Kidney epithelial cell (primary cell): ENCODE measurements around the gene FRMD3. TPM values are rescaled to one million over a fixed set of nuclear protein-coding genes. Genes with fewer than 3 reads are reported as not detected.

Source experiments
- DNase-seq: peaks from one replicate; pipeline ENCODE4 v3.0.0-alpha.2; 2010; ENCODE audit warnings: low read depth
- H3K27me3 ChIP-seq: 2 replicates; pipeline ENCODE4 v1.6.0; 2011; ENCODE audit warnings: low read length; ENCODE audit not compliant: control insufficient read depth, insufficient read depth
- H3K36me3 ChIP-seq: 2 replicates; pipeline ENCODE4 v1.5.1; 2011; ENCODE audit warnings: low read length; ENCODE audit not compliant: control insufficient read depth, insufficient read depth
- H3K4me3 ChIP-seq: 2 replicates; pipeline ENCODE4 v1.5.1; 2011; ENCODE audit warnings: low read depth, mild to moderate bottlenecking, control low read depth, low read length
- total RNA-seq: library from RNA; depleted of rRNA; stranded (reverse); fragments of >200 nt; gene quantifications from 2 replicates; pipeline ENCODE4 v1.2.3, GENCODE V29; 2015
- TF ChIP-seq, protein P1 (sequence below): IDR thresholded peaks from 2 replicates; pipeline ENCODE4 v1.5.1; 2011; ENCODE audit warnings: mild to moderate bottlenecking, moderate library complexity, low read length, control low read depth, inconsistent platforms; ENCODE audit not compliant: insufficient read depth, poor library complexity, severe bottlenecking

The FRMD3 gene
- total RNA-seq, 1 donor from 2014 or later: 5.2 TPM

DNA sequence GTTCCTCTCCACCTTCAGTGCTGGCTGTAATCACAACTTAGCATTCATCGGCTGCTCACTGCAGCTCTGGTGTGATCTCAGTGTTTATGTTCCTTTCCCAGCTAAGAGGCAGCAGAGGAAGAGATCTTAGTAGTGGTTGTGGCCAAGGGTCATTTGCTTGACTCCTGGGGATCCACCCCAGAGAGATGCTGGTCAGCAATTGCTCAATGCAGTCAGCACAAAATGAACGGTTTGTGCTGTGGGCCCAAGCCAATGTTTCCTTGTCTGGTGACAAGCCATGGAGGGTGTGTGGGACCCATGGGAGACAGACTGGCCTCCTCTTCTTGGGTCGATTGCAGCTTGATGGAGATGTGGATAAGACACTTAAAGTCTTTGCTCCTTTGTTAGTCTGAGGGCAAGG lies 16.1 kb upstream of the FRMD3 start:
- no peak overlapping the region for H3K4me3 ChIP-seq
- DNase-seq: no peak
- H3K36me3 ChIP-seq: no peaks in the 10 kb centered on the region
- TF ChIP-seq, protein P1, sequence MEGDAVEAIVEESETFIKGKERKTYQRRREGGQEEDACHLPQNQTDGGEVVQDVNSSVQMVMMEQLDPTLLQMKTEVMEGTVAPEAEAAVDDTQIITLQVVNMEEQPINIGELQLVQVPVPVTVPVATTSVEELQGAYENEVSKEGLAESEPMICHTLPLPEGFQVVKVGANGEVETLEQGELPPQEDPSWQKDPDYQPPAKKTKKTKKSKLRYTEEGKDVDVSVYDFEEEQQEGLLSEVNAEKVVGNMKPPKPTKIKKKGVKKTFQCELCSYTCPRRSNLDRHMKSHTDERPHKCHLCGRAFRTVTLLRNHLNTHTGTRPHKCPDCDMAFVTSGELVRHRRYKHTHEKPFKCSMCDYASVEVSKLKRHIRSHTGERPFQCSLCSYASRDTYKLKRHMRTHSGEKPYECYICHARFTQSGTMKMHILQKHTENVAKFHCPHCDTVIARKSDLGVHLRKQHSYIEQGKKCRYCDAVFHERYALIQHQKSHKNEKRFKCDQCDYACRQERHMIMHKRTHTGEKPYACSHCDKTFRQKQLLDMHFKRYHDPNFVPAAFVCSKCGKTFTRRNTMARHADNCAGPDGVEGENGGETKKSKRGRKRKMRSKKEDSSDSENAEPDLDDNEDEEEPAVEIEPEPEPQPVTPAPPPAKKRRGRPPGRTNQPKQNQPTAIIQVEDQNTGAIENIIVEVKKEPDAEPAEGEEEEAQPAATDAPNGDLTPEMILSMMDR: no peak
- H3K27me3 ChIP-seq: no peaks in the 10 kb centered on the region

DNA sequence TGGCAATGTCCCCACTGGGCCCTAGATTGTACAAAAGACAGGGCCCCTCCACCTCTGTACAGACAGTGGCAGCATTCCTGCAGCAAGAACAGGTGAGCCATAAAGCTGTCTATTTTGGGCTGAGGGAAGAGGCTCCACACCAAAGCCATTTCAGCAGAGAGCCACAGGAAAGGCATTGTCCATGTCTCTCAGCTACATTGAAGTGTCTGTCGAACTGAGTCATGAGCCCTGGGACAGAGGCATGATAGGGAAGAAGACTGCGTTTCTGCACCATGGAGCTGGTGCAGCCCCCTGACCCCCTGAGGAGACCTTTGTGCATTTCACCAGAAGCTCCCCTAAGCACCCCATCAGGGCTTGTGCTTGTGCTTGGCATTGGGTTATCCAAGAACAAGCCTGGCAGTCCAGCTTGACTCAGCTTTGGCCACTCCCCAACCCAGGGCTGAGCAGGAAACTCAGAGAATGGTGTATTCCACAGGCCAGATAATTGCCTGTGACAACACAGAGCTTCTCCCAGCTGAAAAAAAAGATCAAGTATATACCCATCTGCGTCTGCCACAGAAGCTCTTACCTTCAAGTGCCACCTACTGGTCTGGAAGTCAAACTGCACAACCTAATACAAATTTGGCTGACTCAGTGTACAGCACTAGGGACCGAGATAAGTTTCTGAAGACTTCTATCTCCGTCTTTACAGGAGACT lies 5.9 kb upstream of the FRMD3 start:
- Histone ChIP-seq H3K4me3 (no peak overlapping the region), H3K36me3 (no peaks in the 10 kb centered on the region), H3K27me3 (peaks cover 2% of the 10 kb centered on the region)
- TF ChIP-seq, protein P1: peak; percentile 71
- peak; percentile 44 for DNase-seq

DNA sequence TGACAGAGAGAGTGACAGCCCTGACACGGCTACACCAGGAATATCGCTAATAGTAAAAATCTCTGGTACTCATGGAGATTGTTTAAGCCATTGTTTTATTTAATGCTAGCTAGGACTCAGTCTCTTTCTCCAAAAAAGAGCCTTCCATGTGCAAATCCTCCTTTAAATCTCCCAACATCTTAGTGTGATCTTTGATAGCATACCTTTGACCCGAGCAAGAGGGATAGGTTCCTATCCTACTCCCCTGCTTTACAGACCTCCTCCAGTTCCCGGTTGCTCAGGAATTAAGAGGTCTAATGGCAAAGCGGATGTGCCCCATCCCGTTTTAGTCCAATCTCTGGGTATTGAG lies 663 bp upstream of the FRMD3 start:
- TF ChIP-seq, protein P1: no peak
- no peaks in the 10 kb centered on the region for H3K36me3 ChIP-seq
- DNase-seq: no peak
- peaks cover 14% of the 10 kb centered on the region for H3K27me3 ChIP-seq
- H3K4me3 ChIP-seq: peak overlapping the region; percentile 57

DNA sequence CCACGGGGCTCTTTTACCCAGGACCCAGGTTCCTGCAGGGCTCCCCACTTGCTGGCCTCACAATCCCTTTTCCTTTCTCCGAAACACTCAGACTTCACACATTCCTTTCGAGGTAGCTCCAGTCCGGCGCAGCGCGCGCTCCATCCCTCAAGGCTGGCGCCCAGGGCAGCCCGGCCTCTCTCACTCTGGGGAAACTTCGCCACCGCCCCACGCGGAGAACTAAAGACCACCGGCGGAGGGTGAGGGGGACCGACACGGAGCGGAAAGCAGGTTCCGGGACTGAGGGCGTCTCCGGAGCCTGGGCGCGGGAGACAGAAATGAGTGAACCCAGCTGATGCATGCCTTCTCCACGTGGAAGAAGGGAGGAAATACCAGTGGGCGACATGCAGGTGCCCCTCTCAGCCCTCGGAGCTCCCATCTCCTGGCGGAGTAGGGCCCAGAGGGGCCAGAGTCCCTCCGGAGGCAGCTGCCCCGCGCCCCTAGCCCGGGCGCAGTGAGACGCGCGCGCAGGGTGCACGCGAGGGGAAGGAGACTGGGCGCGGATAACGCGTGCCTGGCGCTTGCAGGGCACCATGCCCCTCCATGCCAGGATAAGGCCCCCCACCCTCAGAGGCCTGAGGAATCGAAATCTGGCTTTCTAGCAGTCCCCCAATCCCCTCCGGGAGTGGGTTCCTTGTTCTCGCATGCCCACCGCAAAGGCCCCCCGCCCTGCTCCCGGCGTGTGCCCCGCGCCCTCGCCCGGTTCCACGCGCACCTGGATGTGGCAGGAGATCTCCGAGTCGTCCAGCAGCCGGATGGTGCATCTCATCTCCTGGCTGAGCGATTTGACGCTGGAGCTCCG lies 650 bp downstream of the FRMD3 start:
- TF ChIP-seq, protein P1: no peak
- no peaks in the 10 kb centered on the region for H3K36me3 ChIP-seq
- H3K4me3 ChIP-seq: peak overlapping the region; percentile 57
- H3K27me3 ChIP-seq: peaks cover 14% of the 10 kb centered on the region
- no peak for DNase-seq

DNA sequence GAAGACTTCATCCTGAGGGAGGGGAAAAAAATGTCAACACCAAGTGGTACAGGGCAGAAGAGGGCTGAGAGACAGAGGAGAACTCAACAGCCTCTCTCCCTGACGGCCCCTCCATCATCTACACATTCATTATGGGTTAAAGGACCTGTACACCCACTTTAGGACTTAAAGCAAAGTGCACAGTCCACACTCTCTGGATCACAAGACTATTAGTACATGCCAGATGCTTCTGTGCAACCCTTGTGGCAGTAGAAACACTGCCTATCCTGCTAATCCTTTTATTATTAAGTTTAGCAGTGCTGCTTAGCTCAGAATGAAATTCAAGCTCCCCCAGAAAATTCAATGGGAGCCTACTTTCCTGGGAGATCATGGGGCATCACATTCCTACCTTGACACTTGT lies 1.9 kb downstream of the FRMD3 start:
- DNase-seq: no peak
- Histone ChIP-seq H3K27me3 (peaks cover 14% of the 10 kb centered on the region), H3K4me3 (no peak overlapping the region), H3K36me3 (no peaks in the 10 kb centered on the region)
- TF ChIP-seq, protein P1: no peak

DNA sequence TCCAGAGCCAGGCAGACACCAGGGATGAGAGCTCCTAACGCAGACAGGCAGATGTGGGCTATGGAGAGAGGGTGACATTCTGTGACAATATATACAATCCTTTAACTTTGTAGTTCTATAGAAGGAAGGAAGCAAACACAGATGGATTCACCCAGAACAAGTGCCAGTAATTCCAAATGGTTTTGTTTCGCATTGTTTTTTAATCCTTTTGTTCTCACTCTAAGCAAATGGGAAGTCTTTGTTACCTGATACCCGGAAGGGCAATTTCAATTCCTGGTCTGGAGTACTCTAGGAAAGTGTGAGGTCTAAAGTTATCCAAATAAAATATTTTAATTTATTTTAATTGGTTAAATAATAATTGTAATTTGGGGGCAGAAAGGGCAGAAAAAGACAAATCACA lies 2.5 kb downstream of the FRMD3 start:
- no peak overlapping the region for H3K4me3 ChIP-seq
- TF ChIP-seq, protein P1: no peak
- peaks cover 14% of the 10 kb centered on the region for H3K27me3 ChIP-seq
- no peak for DNase-seq
- no peaks in the 10 kb centered on the region for H3K36me3 ChIP-seq
